Measurements from ENCODE around the gene OR56B4. TPM values are rescaled to one million over a fixed set of nuclear protein-coding genes. Genes with fewer than 3 reads are reported as not detected.
"Not testable (repeated sequence)": the region's sequence is repeated elsewhere in the genome, so short reads cannot be mapped to it uniquely, and the experiment has no call there.

Gene OR56B4
- total and polyA plus RNA-seq, 4 donors, result not detected

DNA sequence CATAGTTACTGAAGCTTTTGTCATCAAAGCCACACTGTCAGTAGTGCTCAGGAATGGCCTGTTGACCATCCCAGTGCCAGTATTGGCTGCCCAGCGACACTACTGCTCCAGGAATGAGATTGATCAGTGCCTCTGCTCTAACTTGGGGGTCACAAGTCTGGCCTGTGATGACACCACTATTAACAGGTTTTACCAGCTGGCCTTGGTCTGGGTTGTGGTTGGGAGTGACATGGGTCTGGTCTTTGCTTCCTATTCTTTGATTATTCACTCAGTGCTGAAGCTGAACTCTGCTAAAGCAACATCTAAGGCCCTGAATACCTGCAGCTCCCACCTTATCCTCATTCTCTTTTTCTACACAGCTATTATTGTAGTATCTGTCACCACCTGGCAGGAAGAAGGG, 21.5 kb downstream of the OR56B4 start:
- intact Hi-C loops (cut with DNase I), result no loop called here
- DNase-seq (no peak), ATAC-seq (ENCODE audit: low FRiP score) (no peak)
- H3K36me3 ChIP-seq (ENCODE audit: control insufficient read depth in 1 of 2, insufficient read depth in 2 of 2, low read length in 1 of 2), result no peaks in the 10 kb centered on the region
- no peaks in the 10 kb centered on the region for H3K9me3 ChIP-seq (ENCODE audit: control insufficient read depth, low read length)
- WGBS, 2 donors, result 78 to 79% methylated on average over 1 of the region's 1 CpG
- no peak overlapping the region for H3K4me3 ChIP-seq (ENCODE audit: low read length in 2 of 2)
- H3K27me3 ChIP-seq (ENCODE audit: control insufficient read depth in 1 of 2, insufficient read depth in 2 of 2, low read length in 1 of 2), result peaks cover 0 to 1% of the 10 kb centered on the region in 2 donors
- no peak overlapping the region for H3K27ac ChIP-seq (ENCODE audit: low read depth in 1 of 2, low read length in 2 of 2)
- no peaks in the 10 kb centered on the region for H3K4me1 ChIP-seq (ENCODE audit: control insufficient read depth in 1 of 2, insufficient read depth in 2 of 2, low read length in 2 of 2)

DNA sequence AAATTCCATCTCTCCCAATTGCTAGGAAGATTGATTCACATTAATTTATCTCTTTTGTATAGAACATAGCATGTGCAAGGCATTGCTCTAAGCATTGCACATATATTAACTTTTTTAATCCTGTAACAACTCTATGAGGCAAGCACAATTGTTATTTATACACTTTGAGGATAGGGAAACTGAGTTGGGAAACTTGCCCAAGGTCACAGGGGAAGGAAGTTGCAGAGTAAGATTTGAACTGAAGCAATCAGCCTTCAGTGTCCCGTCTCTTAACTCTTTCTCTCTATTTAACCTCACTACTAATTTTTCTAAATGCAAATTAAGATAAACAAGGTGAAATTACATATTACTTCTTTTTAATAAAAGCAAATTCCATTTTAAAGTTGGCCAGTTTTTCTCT, 22.2 kb downstream of the OR56B4 start:
- Histone ChIP-seq H3K9me3 (ENCODE audit: control insufficient read depth, low read length) (no peaks in the 10 kb centered on the region), H3K36me3 (ENCODE audit: control insufficient read depth in 1 of 2, insufficient read depth in 2 of 2, low read length in 1 of 2) (no peaks in the 10 kb centered on the region), H3K27ac (ENCODE audit: low read depth in 1 of 2, low read length in 2 of 2) (no peak overlapping the region), H3K4me3 (ENCODE audit: low read length in 2 of 2) (no peak overlapping the region), H3K4me1 (ENCODE audit: control insufficient read depth in 1 of 2, insufficient read depth in 2 of 2, low read length in 2 of 2) (no peaks in the 10 kb centered on the region), H3K27me3 (ENCODE audit: control insufficient read depth in 1 of 2, insufficient read depth in 2 of 2, low read length in 1 of 2) (peaks cover 0 to 1% of the 10 kb centered on the region in 2 donors)
- no peak for DNase-seq
- 80 to 86% methylated on average over 1 of the region's 1 CpG for WGBS, 2 donors
- ATAC-seq (ENCODE audit: low FRiP score), result no peak
- intact Hi-C loops (cut with DNase I), result no loop called here

DNA sequence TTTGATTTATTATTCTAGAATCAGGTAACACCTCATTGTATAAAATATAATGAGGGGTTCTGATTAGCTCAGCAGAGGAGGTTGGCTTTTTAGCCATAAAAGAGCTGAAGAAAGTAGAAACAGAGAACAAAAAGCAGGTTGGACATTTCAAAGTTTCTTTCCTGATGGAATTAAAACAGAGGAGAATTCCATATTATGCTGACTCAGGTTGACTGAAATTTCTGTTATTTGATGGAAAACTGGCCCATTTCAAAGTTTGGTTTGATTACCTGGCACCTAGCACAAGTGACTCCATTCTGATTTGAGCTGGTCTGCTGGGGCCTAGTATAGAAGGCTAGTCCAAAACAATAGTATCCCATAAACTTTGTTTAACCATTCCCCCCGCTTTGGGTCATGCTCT, 24.9 kb downstream of the OR56B4 start:
- Histone ChIP-seq H3K27ac (ENCODE audit: low read depth in 1 of 2, low read length in 2 of 2) (no peak overlapping the region), H3K9me3 (ENCODE audit: control insufficient read depth, low read length) (no peaks in the 10 kb centered on the region), H3K27me3 (ENCODE audit: control insufficient read depth in 1 of 2, insufficient read depth in 2 of 2, low read length in 1 of 2) (no peaks in the 10 kb centered on the region), H3K4me3 (ENCODE audit: low read length in 2 of 2) (no peak overlapping the region), H3K4me1 (ENCODE audit: control insufficient read depth in 1 of 2, insufficient read depth in 2 of 2, low read length in 2 of 2) (no peaks in the 10 kb centered on the region), H3K36me3 (ENCODE audit: control insufficient read depth in 1 of 2, insufficient read depth in 2 of 2, low read length in 1 of 2) (no peaks in the 10 kb centered on the region)
- 83 to 92% methylated on average over 1 of the region's 1 CpG for WGBS, 2 donors
- no peak for ATAC-seq (ENCODE audit: low FRiP score)
- no peak for DNase-seq
- intact Hi-C loops (cut with DNase I), result no loop called here

DNA sequence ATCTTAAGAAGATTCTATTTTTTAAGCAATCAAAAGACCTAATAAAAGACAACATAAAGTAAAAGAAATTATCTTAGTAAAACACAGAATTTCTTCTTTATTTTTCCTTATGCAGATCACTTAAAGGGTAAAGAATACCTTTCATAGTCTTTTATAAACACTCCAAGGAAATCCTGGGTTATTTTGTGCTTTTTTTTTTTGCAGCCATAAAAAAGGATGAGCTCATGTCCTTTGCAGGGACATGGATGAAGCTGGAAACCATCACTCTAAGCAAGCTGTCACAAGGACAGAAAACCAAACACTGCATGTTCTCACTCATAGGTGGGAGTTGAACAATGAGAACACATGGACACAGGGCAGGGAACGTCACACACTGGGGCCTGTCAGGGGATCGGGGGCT, 28.5 kb downstream of the OR56B4 start:
- H3K27me3 ChIP-seq (ENCODE audit: control insufficient read depth in 1 of 2, insufficient read depth in 2 of 2, low read length in 1 of 2); H3K4me1 ChIP-seq (ENCODE audit: control insufficient read depth in 1 of 2, insufficient read depth in 2 of 2, low read length in 2 of 2); H3K36me3 ChIP-seq (ENCODE audit: control insufficient read depth in 1 of 2, insufficient read depth in 2 of 2, low read length in 1 of 2); ATAC-seq (ENCODE audit: low FRiP score); H3K4me3 ChIP-seq (ENCODE audit: low read length in 2 of 2); intact Hi-C loops (cut with DNase I); DNase-seq; H3K9me3 ChIP-seq (ENCODE audit: control insufficient read depth, low read length); H3K27ac ChIP-seq (ENCODE audit: low read depth in 1 of 2, low read length in 2 of 2): not testable (repeated sequence)
- WGBS, 2 donors, result 46 to 58% methylated on average over 2 of the region's 2 CpGs

DNA sequence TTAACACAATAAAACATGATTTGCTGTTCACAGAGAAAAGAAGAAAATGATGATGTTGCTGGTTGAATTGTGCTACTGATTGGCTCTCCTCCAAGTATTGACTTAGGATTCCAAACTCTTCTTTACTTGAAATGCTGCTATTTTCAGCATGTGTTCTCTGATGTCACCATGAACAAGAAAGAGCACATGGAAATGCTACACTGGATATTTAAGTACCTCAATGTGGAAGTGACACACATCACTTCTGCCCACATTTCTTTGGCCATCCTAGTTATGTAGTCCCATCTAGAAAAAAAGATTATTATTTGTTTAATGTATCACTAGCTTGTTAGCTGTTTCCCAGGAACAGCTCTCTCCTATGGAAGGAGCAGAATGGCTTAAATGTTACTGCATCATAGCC, 35.5 kb downstream of the OR56B4 start:
- H3K4me3 ChIP-seq (ENCODE audit: low read length in 2 of 2), result no peak overlapping the region
- no peaks in the 10 kb centered on the region for H3K9me3 ChIP-seq (ENCODE audit: control insufficient read depth, low read length)
- DNase-seq, result no peak
- no peaks in the 10 kb centered on the region for H3K4me1 ChIP-seq (ENCODE audit: control insufficient read depth in 1 of 2, insufficient read depth in 2 of 2, low read length in 2 of 2)
- no peak overlapping the region for H3K27ac ChIP-seq (ENCODE audit: low read depth in 1 of 2, low read length in 2 of 2)
- H3K36me3 ChIP-seq (ENCODE audit: control insufficient read depth in 1 of 2, insufficient read depth in 2 of 2, low read length in 1 of 2), result no peaks in the 10 kb centered on the region
- no peak for ATAC-seq (ENCODE audit: low FRiP score)
- intact Hi-C loops (cut with DNase I), result no loop called here
- H3K27me3 ChIP-seq (ENCODE audit: control insufficient read depth in 1 of 2, insufficient read depth in 2 of 2, low read length in 1 of 2), result no peaks in the 10 kb centered on the region

DNA sequence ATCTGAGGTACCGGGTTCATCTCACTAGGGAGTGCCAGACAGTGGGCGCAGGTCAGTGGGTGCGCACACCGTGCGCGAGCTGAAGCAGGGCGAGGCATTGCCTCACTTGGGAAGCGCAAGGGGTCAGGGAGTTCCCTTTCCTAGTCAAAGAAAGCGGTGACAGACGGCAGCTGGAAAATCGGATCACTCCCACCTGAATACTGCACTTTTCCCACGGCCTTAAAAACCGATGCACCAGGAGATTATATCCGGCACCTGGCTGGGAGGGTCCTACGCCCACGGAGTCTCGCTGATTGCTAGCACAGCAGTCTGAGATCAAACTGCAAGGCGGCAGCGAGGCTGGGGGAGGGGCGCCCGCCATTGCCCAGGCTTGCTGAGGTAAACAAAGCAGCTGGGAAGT, 36.3 kb downstream of the OR56B4 start:
- ATAC-seq (ENCODE audit: low FRiP score); H3K27ac ChIP-seq (ENCODE audit: low read depth in 1 of 2, low read length in 2 of 2); H3K27me3 ChIP-seq (ENCODE audit: control insufficient read depth in 1 of 2, insufficient read depth in 2 of 2, low read length in 1 of 2); intact Hi-C loops (cut with DNase I); H3K9me3 ChIP-seq (ENCODE audit: control insufficient read depth, low read length); H3K4me3 ChIP-seq (ENCODE audit: low read length in 2 of 2); H3K4me1 ChIP-seq (ENCODE audit: control insufficient read depth in 1 of 2, insufficient read depth in 2 of 2, low read length in 2 of 2); DNase-seq; H3K36me3 ChIP-seq (ENCODE audit: control insufficient read depth in 1 of 2, insufficient read depth in 2 of 2, low read length in 1 of 2): not testable (repeated sequence)
- WGBS, 2 donors, result 68 to 77% methylated on average over 10 to 17 of the region's 21 CpGs

DNA sequence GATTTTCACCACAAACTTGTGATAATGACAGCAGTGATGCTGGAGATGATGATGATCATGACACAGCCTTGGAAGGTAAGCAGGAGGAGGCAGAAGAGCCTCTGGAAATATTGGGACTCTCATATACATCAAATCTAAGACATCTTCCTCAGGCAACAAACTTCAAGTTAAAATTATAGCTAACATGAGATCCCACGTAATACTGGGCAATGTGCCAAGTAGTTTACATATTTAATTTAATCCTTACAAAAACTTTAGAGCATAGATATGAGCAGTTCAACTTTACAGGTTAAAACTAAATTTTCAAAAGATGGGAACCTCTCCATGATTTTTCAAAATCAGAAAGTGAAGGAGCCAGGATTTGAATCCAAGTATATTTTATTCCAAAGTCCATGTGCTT, 43.6 kb downstream of the OR56B4 start:
- no peaks in the 10 kb centered on the region for H3K27me3 ChIP-seq (ENCODE audit: control insufficient read depth in 1 of 2, insufficient read depth in 2 of 2, low read length in 1 of 2)
- H3K9me3 ChIP-seq (ENCODE audit: control insufficient read depth, low read length), result peaks cover 2% of the 10 kb centered on the region
- WGBS, 2 donors, result 10 to 13% methylated on average over 1 of the region's 1 CpG
- H3K27ac ChIP-seq (ENCODE audit: low read depth in 1 of 2, low read length in 2 of 2), result no peak overlapping the region
- no peaks in the 10 kb centered on the region for H3K4me1 ChIP-seq (ENCODE audit: control insufficient read depth in 1 of 2, insufficient read depth in 2 of 2, low read length in 2 of 2)
- DNase-seq (no peak), ATAC-seq (ENCODE audit: low FRiP score) (no peak)
- H3K36me3 ChIP-seq (ENCODE audit: control insufficient read depth in 1 of 2, insufficient read depth in 2 of 2, low read length in 1 of 2), result no peaks in the 10 kb centered on the region
- no peak overlapping the region for H3K4me3 ChIP-seq (ENCODE audit: low read length in 2 of 2)
- intact Hi-C loops (cut with DNase I), result no loop called here

DNA sequence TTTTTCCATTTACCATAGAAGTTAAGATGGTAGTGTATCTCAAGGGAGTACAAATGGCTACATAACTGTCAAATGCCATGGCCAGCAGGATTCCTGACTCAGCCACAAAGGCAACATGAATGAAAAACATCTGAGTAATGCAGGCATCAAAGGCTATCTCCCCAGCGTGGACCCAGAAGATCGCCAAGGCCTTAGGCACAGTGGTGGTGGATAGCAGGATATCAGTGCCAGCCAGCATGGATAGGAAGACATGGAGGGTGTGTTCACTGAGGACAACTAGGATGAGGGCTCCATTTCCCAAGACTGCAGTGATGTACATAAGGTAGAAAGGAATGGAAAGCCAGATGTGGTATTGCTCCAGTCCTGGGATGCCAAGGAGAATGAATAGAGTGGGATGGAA, 44.6 kb downstream of the OR56B4 start:
- Histone ChIP-seq H3K36me3 (ENCODE audit: control insufficient read depth in 1 of 2, insufficient read depth in 2 of 2, low read length in 1 of 2) (no peaks in the 10 kb centered on the region), H3K27me3 (ENCODE audit: control insufficient read depth in 1 of 2, insufficient read depth in 2 of 2, low read length in 1 of 2) (no peaks in the 10 kb centered on the region), H3K9me3 (ENCODE audit: control insufficient read depth, low read length) (peaks cover 2% of the 10 kb centered on the region), H3K27ac (ENCODE audit: low read depth in 1 of 2, low read length in 2 of 2) (no peak overlapping the region), H3K4me1 (ENCODE audit: control insufficient read depth in 1 of 2, insufficient read depth in 2 of 2, low read length in 2 of 2) (no peaks in the 10 kb centered on the region), H3K4me3 (ENCODE audit: low read length in 2 of 2) (no peak overlapping the region)
- ATAC-seq (ENCODE audit: low FRiP score) (no peak), DNase-seq (no peak)
- WGBS, 2 donors, result 72 to 83% methylated on average over 2 of the region's 2 CpGs
- intact Hi-C loops (cut with DNase I), result no loop called here

DNA sequence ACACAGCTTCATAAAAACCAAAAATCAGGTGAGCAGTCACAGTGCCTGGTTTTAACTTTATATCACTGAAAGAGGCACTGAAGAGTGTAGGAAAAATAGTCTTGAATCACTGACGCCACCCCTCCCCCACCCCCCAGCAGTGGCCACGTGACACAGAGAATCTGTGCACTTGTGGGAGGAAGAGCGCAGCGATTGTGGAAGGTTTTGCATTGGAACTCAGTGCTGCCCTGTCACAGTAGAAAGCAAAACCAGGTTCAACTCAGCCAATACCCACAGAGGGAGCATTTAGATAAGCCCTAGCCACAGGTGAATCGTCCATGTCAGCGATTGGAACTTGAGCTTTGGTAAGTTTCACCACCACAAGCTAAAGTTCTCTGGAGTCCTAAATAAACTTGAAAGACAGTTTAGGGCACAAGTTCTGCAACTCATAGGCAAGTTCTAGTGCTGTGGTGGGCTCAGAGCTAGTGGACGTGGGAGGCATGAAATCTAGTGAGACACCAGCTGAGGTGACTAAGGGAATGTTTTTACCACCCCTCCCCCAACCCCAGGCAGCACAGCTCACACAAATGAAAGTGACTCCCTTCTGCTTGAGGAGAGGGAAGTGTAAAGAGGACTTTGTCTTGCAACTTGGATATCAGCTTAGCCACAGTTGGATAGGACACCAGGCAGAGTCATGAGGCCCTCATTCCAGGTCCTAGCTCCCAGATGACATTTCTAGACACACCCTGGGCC, 49.3 kb downstream of the OR56B4 start:
- H3K4me3 ChIP-seq (ENCODE audit: low read length in 2 of 2), result no peak overlapping the region
- DNase-seq (no peak), ATAC-seq (ENCODE audit: low FRiP score) (no peak)
- WGBS, 2 donors, result 72 to 76% methylated on average over 7 of the region's 7 CpGs
- intact Hi-C loops (cut with DNase I), result no loop called here
- no peaks in the 10 kb centered on the region for H3K27me3 ChIP-seq (ENCODE audit: control insufficient read depth in 1 of 2, insufficient read depth in 2 of 2, low read length in 1 of 2)
- peaks cover 2% of the 10 kb centered on the region for H3K9me3 ChIP-seq (ENCODE audit: control insufficient read depth, low read length)
- no peaks in the 10 kb centered on the region for H3K36me3 ChIP-seq (ENCODE audit: control insufficient read depth in 1 of 2, insufficient read depth in 2 of 2, low read length in 1 of 2)
- H3K4me1 ChIP-seq (ENCODE audit: control insufficient read depth in 1 of 2, insufficient read depth in 2 of 2, low read length in 2 of 2), result no peaks in the 10 kb centered on the region
- H3K27ac ChIP-seq (ENCODE audit: low read depth in 1 of 2, low read length in 2 of 2), result no peak overlapping the region
